H1 (cell line): ENCODE data around the gene KLF2. TPM values are rescaled to one million over a fixed set of nuclear protein-coding genes. Genes with fewer than 3 reads are reported as not detected.

Experiments used
- CTBP2 ChIP-seq: IDR thresholded peaks from 2 replicates; pipeline ENCODE4 v1.7.0; 2011; ENCODE audit warnings: borderline replicate concordance, mild to moderate bottlenecking, moderate library complexity, mixed read lengths, low read length; ENCODE audit not compliant: insufficient read depth, insufficient read length
- MAX ChIP-seq: IDR thresholded peaks from 2 replicates; pipeline ENCODE4 v1.6.1; 2012; ENCODE audit warnings: inconsistent platforms
- RXRA ChIP-seq: IDR thresholded peaks from 2 replicates; pipeline ENCODE4 v1.6.1; 2011; ENCODE audit warnings: low read depth, mild to moderate bottlenecking, low read length, moderate library complexity; ENCODE audit not compliant: insufficient read depth
- TEAD4 ChIP-seq: IDR thresholded peaks from 2 replicates; pipeline ENCODE4 v1.6.1; 2012; ENCODE audit warnings: low read depth, low read length, inconsistent platforms, mixed read lengths
- polyA plus RNA-seq, 7 experiments: library from polyadenylated mRNA; depleted of rRNA in 3 of 7; stranded (reverse) in 5 of 7; unstranded in 2 of 7; fragments of >200 nt in 5 of 7; fragments of 200-250 nt in 2 of 7; gene quantifications; 1 replicate in 5 of 7; 2 replicates in 1 of 7; 4 replicates in 1 of 7; pipeline versions ENCODE4 v1.2.1 to v1.2.3, GENCODE V29; 2011 to 2013; ENCODE audit warnings: missing spikeins in 2 of 7, mixed read lengths in 2 of 7
- total RNA-seq: library from RNA; stranded (reverse); fragmentation: NEBNext Ultra II Directional; extraction: Animal tissue kit (Norgen Biotek cat#: 25700); gene quantifications from 2 replicates; pipeline ENCODE4 v1.2.1, GENCODE V29; 2021

Gene KLF2
- total and polyA plus RNA-seq, 2 of the 8 experiments (the other 6 are each of a cell fraction or from before 2014, with no cell fraction given), result 0.19 to 0.33 TPM

- peak; percentile 63 for TF ChIP-seq CTBP2
- no peak for TF ChIP-seq TEAD4
- TF ChIP-seq MAX, result peak; percentile 55; the same call in 1 of the 2 replicates
- no peak for TF ChIP-seq RXRA
Observed at GRCh38 chr19:16326401-16327168, 2.0 kb downstream of the KLF2 start (continued).
